Smooth muscle cell (in vitro differentiated cells): Measurements from ENCODE around the gene VIM. TPM values are rescaled to one million over a fixed set of nuclear protein-coding genes. Genes with fewer than 3 reads are reported as not detected.

Experiments used
- DNase-seq: peaks from one replicate; lab custom pipeline; 2025; ENCODE audit not compliant: unreplicated experiment; lab: John Stamatoyannopoulos, UW
- H2AFZ ChIP-seq: fragments of 200-600 bp; sonication (generic); 2 replicates; pipeline ENCODE4 v1.6.0; 2016; ENCODE audit warnings: antibody characterized with exemption, low read depth, mild to moderate bottlenecking
- H3F3A ChIP-seq: fragments of 200-600 bp; sonication (generic); 2 replicates; pipeline ENCODE4 v1.6.0; 2017; ENCODE audit warnings: antibody characterized with exemption, low read depth
- H3K27ac ChIP-seq: fragments of 200-600 bp; sonication (generic); 2 replicates; pipeline ENCODE4 v1.5.1; 2016; ENCODE audit warnings: low read depth, mild to moderate bottlenecking
- H3K27me3 ChIP-seq: fragments of 200-600 bp; sonication (generic); 2 replicates; pipeline ENCODE4 v1.6.1; 2016; ENCODE audit warnings: low read depth, mild to moderate bottlenecking
- H3K36me3 ChIP-seq: fragments of 200-600 bp; sonication (generic); 2 replicates; pipeline ENCODE4 v1.5.1; 2016; ENCODE audit warnings: low read depth
- H3K4me1 ChIP-seq: fragments of 200-600 bp; sonication (generic); 2 replicates; pipeline ENCODE4 v1.5.1; 2016; ENCODE audit warnings: low read depth
- H3K4me2 ChIP-seq: fragments of 200-600 bp; sonication (generic); 2 replicates; pipeline ENCODE4 v1.6.0; 2016; ENCODE audit warnings: mild to moderate bottlenecking
- H3K4me3 ChIP-seq: fragments of 200-600 bp; sonication (generic); 2 replicates; pipeline ENCODE4 v1.5.1; 2016; ENCODE audit warnings: mild to moderate bottlenecking
- H3K79me2 ChIP-seq: fragments of 200-600 bp; sonication (generic); 2 replicates; pipeline ENCODE4 v1.6.0; 2016; ENCODE audit warnings: low read depth, mild to moderate bottlenecking
- H3K9ac ChIP-seq: fragments of 200-600 bp; sonication (generic); 2 replicates; pipeline ENCODE4 v1.6.0; 2016; ENCODE audit warnings: low read depth
- H3K9me3 ChIP-seq: fragments of 200-600 bp; sonication (generic); replicated peaks from 2 replicates; pipeline ENCODE4 v1.5.1; 2016; ENCODE audit warnings: low read depth
- H4K20me1 ChIP-seq: fragments of 200-600 bp; sonication (generic); 2 replicates; pipeline ENCODE4 v1.6.0; 2016; ENCODE audit warnings: low read depth
- WGBS: methylation state at CpG from one replicate; pipeline ENCODE4 v1.1.7; 2016; ENCODE audit warnings: low lambda C conversion rate; 5-methylcytosine and 5-hydroxymethylcytosine counted together
- polyA plus RNA-seq: library from polyadenylated mRNA; unstranded; fragments of >200 nt; fragmentation: Nextera tagmentation; extraction: Ambion mirVana; gene quantifications from 2 replicates; pipeline ENCODE4 v1.2.1, GENCODE V29; 2016
- total RNA-seq: library from RNA; depleted of rRNA; stranded (reverse); fragments of >200 nt; gene quantifications from 2 replicates; pipeline ENCODE4 v1.2.3, GENCODE V29; 2014
- TF ChIP-seq, protein P1 (sequence below): fragments of 200-600 bp; sonication (generic); IDR thresholded peaks from 2 replicates; pipeline ENCODE4 v1.5.1; 2017; ENCODE audit warnings: borderline replicate concordance, mild to moderate bottlenecking, antibody characterized with exemption; ENCODE audit not compliant: insufficient read depth, poor library complexity, severe bottlenecking

VIM gene
- total and polyA plus RNA-seq, 2 experiments from 2014 or later = 3,198 to 6,093 TPM

DNA sequence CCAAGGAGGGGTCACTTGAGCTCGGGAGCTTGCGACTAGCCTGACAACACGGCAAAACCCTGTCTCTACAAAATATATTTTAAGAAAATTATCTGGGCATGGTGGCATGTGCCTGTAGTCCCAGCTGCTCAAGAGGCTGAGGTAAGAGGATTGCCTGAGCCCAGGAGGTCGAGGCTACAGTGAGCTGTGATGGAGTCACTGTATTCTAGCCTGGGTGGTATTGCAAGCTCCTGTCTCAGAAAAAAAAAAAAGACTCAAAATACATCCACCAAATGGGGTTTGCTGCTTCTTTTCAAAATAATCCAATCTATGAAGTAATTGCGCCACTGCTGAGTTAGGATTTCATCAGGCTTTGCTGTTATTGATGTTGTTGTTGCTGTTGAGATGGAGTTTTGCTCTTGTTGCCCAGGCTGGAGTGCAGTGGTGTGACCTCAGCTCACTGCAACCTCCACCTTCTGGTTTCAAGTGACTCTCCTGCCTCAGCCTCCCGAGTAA is 11.1 kb upstream of the VIM start:
- Histone ChIP-seq H3F3A (peaks cover 24% of the 10 kb centered on the region), H2AFZ (no peak overlapping the region), H3K9ac (peak overlapping the region; percentile 89), H3K4me3 (no peak overlapping the region), H4K20me1 (no peaks in the 10 kb centered on the region), H3K36me3 (no peaks in the 10 kb centered on the region), H3K4me1 (peaks cover 19% of the 10 kb centered on the region), H3K9me3 (no peaks in the 10 kb centered on the region), H3K79me2 (no peaks in the 10 kb centered on the region), H3K4me2 (peak overlapping the region; percentile 33), H3K27me3 (no peaks in the 10 kb centered on the region), H3K27ac (peak overlapping the region; percentile 98)
- 75% methylated on average over 6 of the region's 6 CpGs for WGBS
- TF ChIP-seq, protein P1, sequence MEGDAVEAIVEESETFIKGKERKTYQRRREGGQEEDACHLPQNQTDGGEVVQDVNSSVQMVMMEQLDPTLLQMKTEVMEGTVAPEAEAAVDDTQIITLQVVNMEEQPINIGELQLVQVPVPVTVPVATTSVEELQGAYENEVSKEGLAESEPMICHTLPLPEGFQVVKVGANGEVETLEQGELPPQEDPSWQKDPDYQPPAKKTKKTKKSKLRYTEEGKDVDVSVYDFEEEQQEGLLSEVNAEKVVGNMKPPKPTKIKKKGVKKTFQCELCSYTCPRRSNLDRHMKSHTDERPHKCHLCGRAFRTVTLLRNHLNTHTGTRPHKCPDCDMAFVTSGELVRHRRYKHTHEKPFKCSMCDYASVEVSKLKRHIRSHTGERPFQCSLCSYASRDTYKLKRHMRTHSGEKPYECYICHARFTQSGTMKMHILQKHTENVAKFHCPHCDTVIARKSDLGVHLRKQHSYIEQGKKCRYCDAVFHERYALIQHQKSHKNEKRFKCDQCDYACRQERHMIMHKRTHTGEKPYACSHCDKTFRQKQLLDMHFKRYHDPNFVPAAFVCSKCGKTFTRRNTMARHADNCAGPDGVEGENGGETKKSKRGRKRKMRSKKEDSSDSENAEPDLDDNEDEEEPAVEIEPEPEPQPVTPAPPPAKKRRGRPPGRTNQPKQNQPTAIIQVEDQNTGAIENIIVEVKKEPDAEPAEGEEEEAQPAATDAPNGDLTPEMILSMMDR = no peak
- DNase-seq = no peak

DNA sequence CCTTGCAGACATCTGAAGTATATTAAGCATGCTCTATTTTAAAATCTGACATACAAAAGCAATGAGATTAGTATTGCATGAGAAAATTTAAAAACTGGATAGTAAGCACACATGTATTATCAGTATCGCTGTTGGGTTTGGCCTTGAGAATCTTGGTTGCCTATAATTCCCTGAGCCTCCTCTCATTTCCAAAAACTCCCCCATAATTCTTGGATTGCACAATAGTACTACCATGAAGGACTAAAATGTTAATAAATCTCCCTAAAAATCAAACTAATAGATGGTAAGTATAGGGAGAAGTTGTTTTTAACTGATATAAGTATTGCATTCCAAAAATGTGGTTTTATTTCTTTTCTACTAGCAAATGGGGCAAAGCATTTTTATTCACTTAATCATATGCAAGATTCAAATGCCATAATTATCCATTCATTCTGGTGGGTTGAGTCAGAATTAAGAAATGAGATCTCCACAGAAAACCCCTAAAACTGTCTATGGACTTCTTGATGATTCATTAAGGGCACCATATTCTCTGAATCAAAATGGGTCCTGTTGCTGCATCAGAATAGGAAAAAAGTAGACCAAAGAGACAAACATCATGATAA is 10.3 kb upstream of the VIM start:
- DNase-seq = no peak
- Histone ChIP-seq H3K4me3 (no peak overlapping the region), H3K4me1 (peaks cover 19% of the 10 kb centered on the region)

DNA sequence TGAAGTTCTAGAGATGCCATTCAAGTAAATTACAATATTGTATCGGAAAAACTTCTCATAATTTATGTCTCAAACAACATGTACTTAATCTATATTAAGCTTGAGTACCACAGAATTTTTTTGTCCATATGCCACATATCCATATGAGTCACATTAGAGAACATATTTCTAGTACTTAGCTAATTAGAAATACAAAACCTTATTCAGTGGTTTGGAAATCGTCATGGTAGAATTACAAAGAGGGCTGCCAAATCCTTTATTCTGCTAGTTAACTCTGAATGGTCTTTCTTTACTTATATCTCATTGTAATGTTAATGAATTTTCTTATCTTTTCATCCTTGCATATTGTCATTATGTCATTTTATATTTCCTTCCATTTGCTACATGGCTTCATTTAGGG is 9.0 kb upstream of the VIM start:
- Histone ChIP-seq H3K9ac (no peak overlapping the region), H3K4me2 (no peak overlapping the region), H3K4me1 (peaks cover 18% of the 10 kb centered on the region)

More for the DNA sequence above, 10.3 kb upstream of the VIM start:
- peaks cover 24% of the 10 kb centered on the region for H3F3A ChIP-seq
- H3K27ac ChIP-seq = peak overlapping the region; percentile 98
- TF ChIP-seq, protein P1 = no peak
- no peaks in the 10 kb centered on the region for H4K20me1 ChIP-seq
- H2AFZ ChIP-seq = no peak overlapping the region
- no peaks in the 10 kb centered on the region for H3K27me3 ChIP-seq
- H3K4me2 ChIP-seq = no peak overlapping the region
- no peaks in the 10 kb centered on the region for H3K9me3 ChIP-seq
- H3K79me2 ChIP-seq = no peaks in the 10 kb centered on the region
- WGBS = 91% methylated on average over 1 of the region's 1 CpG
- no peaks in the 10 kb centered on the region for H3K36me3 ChIP-seq
- H3K9ac ChIP-seq = peak overlapping the region; percentile 89

More for the DNA sequence above, 9.0 kb upstream of the VIM start:
- no peaks in the 10 kb centered on the region for H3K36me3 ChIP-seq
- no peaks in the 10 kb centered on the region for H3K27me3 ChIP-seq
- TF ChIP-seq, protein P1 = no peak
- H3F3A ChIP-seq = peaks cover 18% of the 10 kb centered on the region
- peak overlapping the region; percentile 98 for H3K27ac ChIP-seq
- no peak overlapping the region for H3K4me3 ChIP-seq
- H4K20me1 ChIP-seq = no peaks in the 10 kb centered on the region
- H3K9me3 ChIP-seq = no peaks in the 10 kb centered on the region
- 68% methylated on average over 2 of the region's 2 CpGs for WGBS
- no peak overlapping the region for H2AFZ ChIP-seq
- no peak for DNase-seq
- H3K79me2 ChIP-seq = no peaks in the 10 kb centered on the region
